ENCODE results near the gene TMEM179. TPM values are rescaled to one million over a fixed set of nuclear protein-coding genes. Genes with fewer than 3 reads are reported as not detected.

The TMEM179 gene
- total RNA-seq, 1 experiment from 2014 or later: 11.4 TPM

GRCh38 chr14:104641753-104642539 lies 37.4 kb upstream of the TMEM179 start:
- Histone ChIP-seq H3K9ac (ENCODE audit: extremely low read depth, insufficient read length, low read length) (no peak overlapping the region), H3K23me2 (ENCODE audit: insufficient read length, low read depth, low read length, poor library complexity, severe bottlenecking) (no peaks in the 10 kb centered on the region), H3K14ac (ENCODE audit: insufficient read depth, low read length) (no peak overlapping the region), H3K18ac (ENCODE audit: insufficient read length, low read depth, low read length) (no peak overlapping the region), H3K79me2 (ENCODE audit: insufficient read depth, low read length) (no peaks in the 10 kb centered on the region), H3K23ac (ENCODE audit: insufficient read length, low read depth, low read length) (no peak overlapping the region), H4K5ac (ENCODE audit: insufficient read length, low read depth, low read length) (no peak overlapping the region), H3K56ac (ENCODE audit: insufficient read length, low read depth, low read length) (no peak overlapping the region), H3K4ac (ENCODE audit: low read depth, low read length) (no peak overlapping the region), H4K91ac (ENCODE audit: insufficient read length, low read depth, low read length) (no peak overlapping the region), H3T11ph (ENCODE audit: low read length) (no peak overlapping the region), H4K20me1 (ENCODE audit: control insufficient read depth, insufficient read depth, insufficient read length) (no peaks in the 10 kb centered on the region), H2AFZ (ENCODE audit: low read length) (no peak overlapping the region), H3K27me3 (ENCODE audit: insufficient read depth, low read length) (no peaks in the 10 kb centered on the region), H4K8ac (replicated peaks; ENCODE audit: insufficient read length, low read depth, low read length) (no peak overlapping the region), H2BK12ac (ENCODE audit: insufficient read length, low read depth, low read length) (no peak overlapping the region), H3K4me2 (ENCODE audit: insufficient read depth, insufficient read length, low read length) (no peak overlapping the region), H3K4me1 (ENCODE audit: insufficient read depth, low read length) (no peaks in the 10 kb centered on the region), H3K27ac (ENCODE audit: insufficient read length, low read depth, low read length) (no peak overlapping the region), H2BK120ac (ENCODE audit: low read depth, low read length, poor library complexity, severe bottlenecking) (no peak overlapping the region), H2BK15ac (ENCODE audit: low read depth, low read length) (no peak overlapping the region), H2BK20ac (ENCODE audit: low read depth, low read length, poor library complexity, severe bottlenecking) (no peak overlapping the region), H3K79me1 (ENCODE audit: insufficient read depth, low read depth, low read length, poor library complexity, severe bottlenecking) (no peaks in the 10 kb centered on the region), H3K9me3 (ENCODE audit: control insufficient read depth, low read depth, low read length) (no peaks in the 10 kb centered on the region), H2AK5ac (ENCODE audit: insufficient read length, low read length) (no peak overlapping the region), H2BK5ac (ENCODE audit: insufficient read length, low read length) (no peak overlapping the region)
- Mint-ChIP-seq H3K4me3 (no peak overlapping the region), H3K36me3 (ENCODE audit: insufficient read depth in 1 of 3, low read depth in 3 of 3) (peaks cover 5 to 8% (median 5%) of the 10 kb centered on the region in 3 experiments; a peak in 5 of 7 replicates), H3K9me3 (peaks cover 8 to 16% of the 10 kb centered on the region in 2 experiments), H3K4me1 (peaks cover 13 to 18% of the 10 kb centered on the region in 2 experiments), H3K27me3 (ENCODE audit: low read depth) (peaks cover 34% of the 10 kb centered on the region), H3K27ac (no peak overlapping the region)
- TF ChIP-seq CTCF (conservative IDR thresholded peaks at IDR 0.05): no peak
- no peak for DNase-seq
- WGBS (ENCODE audit: extremely low coverage, insufficient read length, low lambda C conversion rate): no CpG with 5 or more reads among the region's 23 CpGs

Measured in H9 (cell line).